ENCODE results near the gene ENPP1. TPM values are rescaled to one million over a fixed set of nuclear protein-coding genes. Genes with fewer than 3 reads are reported as not detected.

Gene ENPP1
- 24.8 and 26.5 TPM in 2 replicates for total RNA-seq (2014; rRNA removed)
- 8.0 TPM for polyA plus RNA-seq (2012)

- peak; percentile 87 for DNase-seq (ENCODE audit: low read depth)
Observed at GRCh38 chr6:131807644-131808459, at the start of gene ENPP1. Gene ENPP1, plus strand, starts transcription at chr6:131808020. Its CDS starts 16 bp downstream, at chr6:131808036.

- no peak for DNase-seq (ENCODE audit: low read depth)
Observed at GRCh38 chr6:131758920-131759319, 48.9 kb upstream of the ENPP1 start.

- DNase-seq (ENCODE audit: low read depth), result peak; percentile 80
Observed at GRCh38 chr6:131761060-131761761, 46.6 kb upstream of the ENPP1 start.

- no peak for DNase-seq (ENCODE audit: low read depth)
Observed at GRCh38 chr6:131761762-131762067, 46.1 kb upstream of the ENPP1 start.

GRCh38 chr6:131762984-131763383 is 44.8 kb upstream of the ENPP1 start:
- peak; percentile 21 for DNase-seq (ENCODE audit: low read depth)

- peak; percentile 8 for DNase-seq (ENCODE audit: low read depth)
Observed at GRCh38 chr6:131763749-131764148, 44.1 kb upstream of the ENPP1 start.

- DNase-seq (ENCODE audit: low read depth), result peak; percentile 24
Observed at GRCh38 chr6:131764350-131764749, 43.5 kb upstream of the ENPP1 start.

GRCh38 chr6:131765081-131765803 is 42.6 kb upstream of the ENPP1 start:
- DNase-seq (ENCODE audit: low read depth), result peak; percentile 88

- DNase-seq (ENCODE audit: low read depth), result no peak
Observed at GRCh38 chr6:131765804-131766135, 42.0 kb upstream of the ENPP1 start.

GRCh38 chr6:131766631-131767030 is 41.2 kb upstream of the ENPP1 start:
- DNase-seq (ENCODE audit: low read depth), result no peak

GRCh38 chr6:131768964-131769363 is 38.9 kb upstream of the ENPP1 start:
- DNase-seq (ENCODE audit: low read depth), result no peak

GRCh38 chr6:131769385-131770141 is 38.3 kb upstream of the ENPP1 start:
- DNase-seq (ENCODE audit: low read depth), result no peak

- no peak for DNase-seq (ENCODE audit: low read depth)
Observed at GRCh38 chr6:131770776-131771175, 37.0 kb upstream of the ENPP1 start.

GRCh38 chr6:131773284-131773950 is 34.4 kb upstream of the ENPP1 start:
- DNase-seq (ENCODE audit: low read depth), result no peak

- DNase-seq (ENCODE audit: low read depth), result no peak
Observed at GRCh38 chr6:131775886-131776285, 31.9 kb upstream of the ENPP1 start.

- no peak for DNase-seq (ENCODE audit: low read depth)
Observed at GRCh38 chr6:131776985-131777384, 30.8 kb upstream of the ENPP1 start.

GRCh38 chr6:131778169-131778568 is 29.7 kb upstream of the ENPP1 start:
- no peak for DNase-seq (ENCODE audit: low read depth)

GRCh38 chr6:131779304-131779703 is 28.5 kb upstream of the ENPP1 start:
- no peak for DNase-seq (ENCODE audit: low read depth)

GRCh38 chr6:131780600-131780999 is 27.2 kb upstream of the ENPP1 start:
- DNase-seq (ENCODE audit: low read depth), result no peak

- DNase-seq (ENCODE audit: low read depth), result no peak
Observed at GRCh38 chr6:131781687-131782086, 26.1 kb upstream of the ENPP1 start.

- no peak for DNase-seq (ENCODE audit: low read depth)
Observed at GRCh38 chr6:131782764-131783163, 25.1 kb upstream of the ENPP1 start.
